ENCODE measurements around the gene TWIST2. TPM values are rescaled to one million over a fixed set of nuclear protein-coding genes. Genes with fewer than 3 reads are reported as not detected.

TWIST2 gene
- total and polyA plus RNA-seq, 10 of the 15 experiments (the other 5 are each of a cell fraction or from before 2014, with no cell fraction given) = not detected

DNA sequence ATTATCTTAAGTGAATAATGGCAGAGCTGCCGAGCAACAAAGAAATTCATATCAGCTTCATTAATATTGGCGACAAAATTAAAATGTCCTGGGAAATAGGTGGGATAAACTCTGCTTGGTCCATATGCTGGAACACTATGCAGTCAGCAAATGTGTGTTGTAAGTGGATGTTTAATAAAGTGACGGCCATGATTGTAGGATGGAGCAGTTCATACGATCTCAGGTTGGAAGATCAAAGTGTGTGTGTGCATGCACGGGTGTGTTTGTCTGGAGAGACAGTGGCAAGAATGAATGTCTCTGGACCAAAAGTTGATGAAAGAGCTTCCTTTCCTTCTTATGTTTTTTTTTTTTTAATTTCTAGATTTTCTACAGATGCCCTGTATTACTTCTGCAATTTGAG lies 14.8 kb downstream of the TWIST2 start (continued):
- no peak for TF ChIP-seq CUX1 (IDR thresholded peaks at IDR 0.05; ENCODE audit: insufficient replicate concordance, low read depth, low read length)
- TF ChIP-seq SP1 (IDR thresholded peaks at IDR 0.05; ENCODE audit: low read depth, low read length) = no peak
- no peak for TF ChIP-seq EGR1 (IDR thresholded peaks at IDR 0.05; ENCODE audit: borderline replicate concordance in 1 of 2, low read depth in 2 of 2, low read length in 2 of 2)
- no peak for TF ChIP-seq CREB1 (IDR thresholded peaks at IDR 0.05; ENCODE audit: low read depth)
- TF ChIP-seq MXI1 (IDR thresholded peaks at IDR 0.05; ENCODE audit: low read depth, low read length) = no peak
- TF ChIP-seq TARDBP (IDR thresholded peaks at IDR 0.05; ENCODE audit: borderline replicate concordance) = no peak
- TF ChIP-seq TCF7 (IDR thresholded peaks at IDR 0.05; ENCODE audit: borderline replicate concordance) = no peak

DNA sequence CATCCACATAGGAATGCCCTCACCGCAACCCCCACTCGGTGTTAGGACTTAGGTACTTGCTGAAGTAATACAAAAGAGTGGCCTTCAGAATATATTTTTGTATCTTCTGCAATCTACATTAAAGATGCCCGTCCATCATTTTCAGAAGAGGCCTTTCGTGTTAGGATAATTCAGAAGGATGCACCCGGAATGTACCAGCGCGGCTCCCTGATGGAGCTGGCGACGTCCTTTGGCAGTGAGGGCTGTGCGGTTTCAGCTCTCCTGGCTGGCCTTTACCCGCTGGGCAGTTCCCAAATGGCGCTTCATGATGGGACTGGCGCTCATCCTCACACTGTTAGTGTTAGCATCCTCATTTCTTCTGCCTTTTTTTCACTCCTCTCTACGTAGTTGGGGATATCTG lies 15.3 kb downstream of the TWIST2 start:
- ChIA-PET SMC1A (ENCODE audit: uncharacterized antibody, unreplicated experiment) (no interaction called here), POLR2A (no interaction called here), CTCF (no interaction called here), RAD21 (ENCODE audit: unreplicated experiment) (no interaction called here)
- in situ Hi-C loops (cut with MboI) = no loop called here
- no TSS peak for BruUV-seq (replicated peaks)
- no peaks in the 10 kb centered on the region for H3K36me3 ChIP-seq (ENCODE audit: control insufficient read depth in 2 of 2, insufficient read depth in 2 of 2, low read length in 1 of 2)
- no peak overlapping the region for H2AFZ ChIP-seq (ENCODE audit: control insufficient read depth, low read depth, low read length)
- FAIRE-seq (no peak), DNase-seq (ENCODE audit: low read depth, low spot score) (no peak), ATAC-seq (no peak)
- H3K9me3 ChIP-seq (replicated peaks; ENCODE audit: control insufficient read depth, insufficient read depth, low read length) = no peaks in the 10 kb centered on the region
- H3K4me1 ChIP-seq (ENCODE audit: control insufficient read depth, insufficient read depth, low read length) = no peaks in the 10 kb centered on the region
- H3K79me2 ChIP-seq (ENCODE audit: control insufficient read depth, insufficient read depth, low read length) = no peaks in the 10 kb centered on the region
- TF ChIP-seq SMC3 (IDR thresholded peaks at IDR 0.05; ENCODE audit: borderline replicate concordance, low read length) = no peak
- TF ChIP-seq ESRRA (IDR thresholded peaks at IDR 0.05; ENCODE audit: low read length) = no peak
- no peak for TF ChIP-seq FOS (IDR thresholded peaks at IDR 0.05; ENCODE audit: borderline replicate concordance, extremely low read depth, insufficient read length)
- no peak for TF ChIP-seq CBFB (IDR thresholded peaks at IDR 0.05; ENCODE audit: low read depth)
- no peak for TF ChIP-seq IRF4 (IDR thresholded peaks at IDR 0.05; ENCODE audit: low read depth, low read length)
- no peak for TF ChIP-seq RAD21 (IDR thresholded peaks at IDR 0.05; ENCODE audit: insufficient read depth, low read depth, low read length)
- 37% methylated on average over 14 of the region's 14 CpGs for WGBS (ENCODE audit: insufficient coverage, insufficient replicate concordance, low lambda C conversion rate, missing lambda C conversion rate)
- H3K4me2 ChIP-seq (ENCODE audit: control insufficient read depth, insufficient read depth) = no peak overlapping the region
- intact Hi-C loops (cut with micrococcal nuclease; ENCODE audit: unreplicated experiment) = no loop called here
- H4K20me1 ChIP-seq (ENCODE audit: control insufficient read depth, insufficient read depth) = no peaks in the 10 kb centered on the region
- no peak overlapping the region for H3K9ac ChIP-seq (ENCODE audit: control insufficient read depth, insufficient read depth, low read length)
- no peak overlapping the region for H3K27ac ChIP-seq (ENCODE audit: control insufficient read depth, insufficient read depth)
- H3K4me3 ChIP-seq = no peak overlapping the region
- H3K27me3 ChIP-seq (replicated peaks in 1 of 2; ENCODE audit: control insufficient read depth in 2 of 2, insufficient read depth in 2 of 2, low read length in 1 of 2) = no peaks in the 10 kb centered on the region
